ENCODE measurements around the gene HERC6.

Gene HERC6

DNA sequence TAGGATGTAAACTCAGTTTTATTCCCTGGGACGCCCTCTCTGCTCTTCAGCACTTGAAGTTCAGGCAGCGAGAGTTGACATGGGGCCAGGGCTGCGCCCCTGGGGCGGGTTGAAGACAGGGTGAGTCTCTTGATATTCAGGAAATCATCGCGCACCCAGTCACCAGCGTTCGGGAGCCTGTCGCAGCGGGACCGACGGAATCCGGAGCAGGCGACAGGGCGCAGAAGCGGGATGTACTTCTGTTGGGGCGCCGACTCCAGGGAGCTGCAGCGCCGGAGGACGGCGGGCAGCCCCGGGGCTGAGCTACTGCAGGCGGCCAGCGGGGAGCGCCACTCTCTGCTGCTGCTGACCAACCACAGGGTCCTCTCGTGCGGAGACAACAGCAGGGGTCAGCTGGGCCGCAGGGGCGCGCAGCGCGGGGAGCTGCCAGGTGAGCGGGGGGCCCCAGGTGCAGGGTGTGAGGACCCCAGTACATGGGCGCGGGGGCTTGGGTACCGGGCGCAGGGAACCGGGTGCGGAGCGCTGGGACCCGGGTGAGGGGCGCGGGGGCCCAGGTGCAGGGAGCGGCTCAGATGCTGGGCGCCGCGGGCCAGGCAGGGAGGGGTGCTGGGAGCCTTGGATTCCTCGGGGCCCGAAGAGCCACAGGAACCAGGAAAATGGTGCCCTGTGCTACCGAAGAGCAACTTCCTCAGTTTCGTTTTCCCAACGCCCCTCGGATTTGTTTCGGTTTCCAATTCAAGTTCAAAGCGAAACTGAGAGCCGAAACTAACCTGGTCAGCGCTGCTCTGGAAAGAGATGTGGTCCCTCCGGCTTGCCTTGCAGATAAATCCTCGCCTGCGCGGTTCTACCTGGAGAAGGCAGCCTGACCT is at the start of gene HERC6:
Gene HERC6, plus strand, starts transcription at position 162 of the 869 bp plus-strand sequence. Its CDS starts 70 bp downstream, at position 232.
- Histone ChIP-seq H3K36me3 (ENCODE audit: insufficient read depth, low read length) (no peaks in the 10 kb centered on the region), H3K9ac (ENCODE audit: low read depth, low read length, poor library complexity, severe bottlenecking) (peak within 1 kb of the TSS; percentile 84), H3K9me2 (replicated peaks; ENCODE audit: low read depth, low read length) (no peaks in the 10 kb centered on the region), H4K20me1 (ENCODE audit: insufficient read depth, low read length, poor library complexity, severe bottlenecking) (no peaks in the 10 kb centered on the region), H3K4me1 (ENCODE audit: insufficient read depth, low read length, poor library complexity, severe bottlenecking) (peaks cover 19% of the 10 kb centered on the region), H3K79me2 (ENCODE audit: insufficient read depth, low read length) (no peaks in the 10 kb centered on the region), H3K4me2 (ENCODE audit: low read depth, low read length, poor library complexity, severe bottlenecking) (peak within 1 kb of the TSS; percentile 72), H2AFZ (ENCODE audit: low read length) (peak within 1 kb of the TSS; percentile 98), H3K27me3 (ENCODE audit: insufficient read depth, low read length, poor library complexity, severe bottlenecking) (no peaks in the 10 kb centered on the region), H3K9me3 (ENCODE audit: insufficient read depth, low read depth, low read length) (no peaks in the 10 kb centered on the region), H3F3A (ENCODE audit: low read depth) (peaks cover 6% of the 10 kb centered on the region; the same call in 1 of the 2 replicates), H3K4me3 (ENCODE audit: low read length, poor library complexity, severe bottlenecking) (peak within 1 kb of the TSS; percentile 88)
- TF ChIP-seq CTCF (conservative IDR thresholded peaks at IDR 0.05; ENCODE audit: low read length) (peak; percentile 74), EZH2phosphoT487 (IDR thresholded peaks at IDR 0.05; ENCODE audit: borderline replicate concordance) (no peak)

GRCh38 chr4:88333741-88334405 is 44.8 kb upstream of the HERC6 start:
- H2AFZ ChIP-seq (ENCODE audit: low read length) = no peak overlapping the region
- no peaks in the 10 kb centered on the region for H3K4me1 ChIP-seq (ENCODE audit: insufficient read depth, low read length, poor library complexity, severe bottlenecking)
- no peak overlapping the region for H3K4me2 ChIP-seq (ENCODE audit: low read depth, low read length, poor library complexity, severe bottlenecking)

GRCh38 chr4:88335092-88335665 is 43.5 kb upstream of the HERC6 start:
- Histone ChIP-seq H3K79me2 (ENCODE audit: insufficient read depth, low read length) (no peaks in the 10 kb centered on the region), H3K27me3 (ENCODE audit: insufficient read depth, low read length, poor library complexity, severe bottlenecking) (no peaks in the 10 kb centered on the region), H3K36me3 (ENCODE audit: insufficient read depth, low read length) (no peaks in the 10 kb centered on the region), H4K20me1 (ENCODE audit: insufficient read depth, low read length, poor library complexity, severe bottlenecking) (no peaks in the 10 kb centered on the region), H3K4me1 (ENCODE audit: insufficient read depth, low read length, poor library complexity, severe bottlenecking) (no peaks in the 10 kb centered on the region), H3K9me3 (ENCODE audit: insufficient read depth, low read depth, low read length) (no peaks in the 10 kb centered on the region), H3F3A (ENCODE audit: low read depth) (no peaks in the 10 kb centered on the region), H3K4me2 (ENCODE audit: low read depth, low read length, poor library complexity, severe bottlenecking) (no peak overlapping the region), H3K4me3 (ENCODE audit: low read length, poor library complexity, severe bottlenecking) (no peak overlapping the region), H3K9me2 (replicated peaks; ENCODE audit: low read depth, low read length) (no peaks in the 10 kb centered on the region), H2AFZ (ENCODE audit: low read length) (no peak overlapping the region), H3K9ac (ENCODE audit: low read depth, low read length, poor library complexity, severe bottlenecking) (no peak overlapping the region)
- TF ChIP-seq CTCF (conservative IDR thresholded peaks at IDR 0.05; ENCODE audit: low read length) = no peak

More at GRCh38 chr4:88333741-88334405, 44.8 kb upstream of the HERC6 start:
- Histone ChIP-seq H3F3A (ENCODE audit: low read depth) (no peaks in the 10 kb centered on the region), H3K9me2 (replicated peaks; ENCODE audit: low read depth, low read length) (no peaks in the 10 kb centered on the region), H3K36me3 (ENCODE audit: insufficient read depth, low read length) (no peaks in the 10 kb centered on the region), H3K4me3 (ENCODE audit: low read length, poor library complexity, severe bottlenecking) (no peak overlapping the region), H4K20me1 (ENCODE audit: insufficient read depth, low read length, poor library complexity, severe bottlenecking) (no peaks in the 10 kb centered on the region), H3K9ac (ENCODE audit: low read depth, low read length, poor library complexity, severe bottlenecking) (no peak overlapping the region), H3K79me2 (ENCODE audit: insufficient read depth, low read length) (no peaks in the 10 kb centered on the region), H3K9me3 (ENCODE audit: insufficient read depth, low read depth, low read length) (no peaks in the 10 kb centered on the region), H3K27me3 (ENCODE audit: insufficient read depth, low read length, poor library complexity, severe bottlenecking) (no peaks in the 10 kb centered on the region)
- no peak for TF ChIP-seq EZH2phosphoT487 (IDR thresholded peaks at IDR 0.05; ENCODE audit: borderline replicate concordance)
- TF ChIP-seq CTCF (conservative IDR thresholded peaks at IDR 0.05; ENCODE audit: low read length) = no peak
